ENCODE measurements around the gene RDX. TPM values are rescaled to one million over a fixed set of nuclear protein-coding genes. Genes with fewer than 3 reads are reported as not detected.

Gene RDX
- total RNA-seq, 4 donors from 2014 or later: 58.7 to 135 (median 91.6) TPM

GRCh38 chr11:110148775-110149744 lies 147.4 kb downstream of the RDX start:
- TF ChIP-seq CTCF (IDR thresholded peaks at IDR 0.05): no peak
- ATAC-seq (ENCODE audit: low FRiP score) (no peak), DNase-seq (ENCODE audit: low spot score) (no peak)

- no peak for ATAC-seq (ENCODE audit: low FRiP score)
- DNase-seq (ENCODE audit: low spot score): no peak
- TF ChIP-seq CTCF (IDR thresholded peaks at IDR 0.05): no peak
Observed at GRCh38 chr11:110147962-110148709, 148.3 kb downstream of the RDX start.

- no peak for TF ChIP-seq CTCF (IDR thresholded peaks at IDR 0.05)
- DNase-seq (ENCODE audit: low spot score) (no peak), ATAC-seq (ENCODE audit: low FRiP score) (no peak)
Observed at GRCh38 chr11:110141812-110142211, 154.6 kb downstream of the RDX start.

GRCh38 chr11:110134110-110134509 lies 162.3 kb downstream of the RDX start:
- no peak for TF ChIP-seq CTCF (IDR thresholded peaks at IDR 0.05)
- DNase-seq (ENCODE audit: low spot score) (no peak), ATAC-seq (ENCODE audit: low FRiP score) (no peak)

DNA sequence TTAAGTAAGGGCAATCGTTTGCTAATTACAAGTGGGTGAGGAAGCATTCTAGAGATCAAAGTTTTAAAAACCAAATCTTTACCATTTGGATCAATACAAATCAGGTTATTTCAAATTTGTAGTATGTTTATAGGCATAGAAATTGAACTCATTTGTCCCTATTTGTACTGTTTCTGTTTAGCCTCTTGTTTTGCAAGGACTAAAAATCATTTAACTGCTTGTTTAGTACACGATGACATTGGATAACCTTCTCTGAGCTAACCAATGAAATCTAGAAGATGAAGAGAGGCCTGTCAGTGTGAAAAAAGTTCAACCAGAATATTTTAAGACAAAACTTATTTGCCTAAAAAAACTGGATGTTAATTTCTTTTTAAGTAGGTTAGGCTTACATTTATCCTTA lies 163.3 kb downstream of the RDX start:
- no peak for ATAC-seq (ENCODE audit: low FRiP score)

More for the DNA sequence above, 163.3 kb downstream of the RDX start:
- TF ChIP-seq CTCF (IDR thresholded peaks at IDR 0.05): no peak
- DNase-seq (ENCODE audit: low spot score): no peak
